Right lobe of liver (tissue), 6 donors: ENCODE results near the gene TUBAL3. TPM values are rescaled to one million over a fixed set of nuclear protein-coding genes. Genes with fewer than 3 reads are reported as not detected.
A peak's percentile ranks its signal among the peaks of the same experiment; 100 is the strongest.

Source experiments
- ATAC-seq, 4 donors: fragments of 200-7000 bp; cut with Tn5 transposase; one replicate each; pipeline ENCODE4 v1.9.1; 2020; ENCODE audit warnings: mild to moderate bottlenecking in 4 of 4, moderate library complexity in 4 of 4
- DNase-seq, 3 donors: peaks; one replicate each; pipeline ENCODE4 v3.0.0-alpha.2; 2020
- H3K27ac ChIP-seq, 3 donors: fragments of 200-600 bp; one replicate each; pipeline ENCODE4 v1.8.0; 2022
- H3K27me3 ChIP-seq, 2 donors: fragments of 200-600 bp; one replicate each; pipeline ENCODE4 v1.8.0; 2022
- H3K36me3 ChIP-seq, 4 donors: fragments of 200-600 bp; sonication (generic) in 1 of 4; one replicate each; pipeline versions ENCODE4 v1.5.1 to v1.8.0; 2017 to 2022; ENCODE audit warnings: control low read depth in 1 of 4
- H3K4me1 ChIP-seq, 4 donors: fragments of 200-600 bp; sonication (generic) in 1 of 4; one replicate each; pipeline versions ENCODE4 v1.5.1 to v1.8.0; 2017 to 2022; ENCODE audit warnings: control low read depth in 1 of 4
- H3K4me3 ChIP-seq, 3 donors: fragments of 200-600 bp; one replicate each; pipeline ENCODE4 v1.8.0; 2022
- H3K9me3 ChIP-seq, 4 donors: fragments of 200-600 bp; sonication (generic) in 1 of 4; one replicate each; pipeline versions ENCODE4 v1.5.1 to v1.8.0; 2017 to 2022; ENCODE audit warnings: control low read depth in 1 of 4
- CTCF ChIP-seq, 4 donors: fragments of 200-600 bp in 3 of 4; fragments of 450-650 bp in 1 of 4; IDR thresholded peaks; one replicate each; pipeline versions ENCODE4 v1.5.1 to v1.8.0; 2016 to 2022; ENCODE audit warnings: antibody characterized with exemption in 4 of 4, mild to moderate bottlenecking in 2 of 4
- POLR2A ChIP-seq: fragments of 450-650 bp; IDR thresholded peaks from one replicate; pipeline ENCODE4 v1.6.1; 2017; ENCODE audit warnings: antibody characterized with exemption, mild to moderate bottlenecking
- whole genome bisulfite sequencing: methylation state at CpG from one replicate; pipeline ENCODE4 v1.1.6; 2018; ENCODE audit warnings: low coverage, low lambda C conversion rate; ENCODE audit not compliant: insufficient coverage; ENCODE audit errors: missing lambda C conversion rate; 5-methylcytosine and 5-hydroxymethylcytosine counted together
- intact Hi-C, 2 donors: fragments of 100-400 bp; cut with DNase I; formaldehyde crosslinking; loops; one replicate each; pipeline versions ENCODE4 v1.11.2 to v1.14.1; 2022
- total RNA-seq, 6 experiments: library from RNA; depleted of rRNA in 2 of 6; stranded (reverse); fragments of >200 nt in 2 of 6; fragmentation: NEBNext Ultra II Directional in 3 of 6; extraction: Animal tissue kit (Norgen Biotek cat#: 25700) in 3 of 6; gene quantifications; one replicate each; pipeline versions ENCODE4 v1.1.0 to v1.2.4, GENCODE V29; 2016 to 2023
- donor health status: DM: no; HTN: yes; CAD: no.
- donor health status: DM: no; HTN: no; CAD: no.
- donor health status: DM: no; HTN: no; CAD: no.
- donor health status: DM: no; HTN: yes; CAD: no.
- donor health status: DM: no; HTN: yes; CAD: no.

The TUBAL3 gene
- total RNA-seq, 6 experiments from 2014 or later: not detected

- no peaks in the 10 kb centered on the region for H3K36me3 ChIP-seq
- intact Hi-C loops: no loop called here
- H3K27me3 ChIP-seq: no peaks in the 10 kb centered on the region
- H3K4me3 ChIP-seq: no peak overlapping the region
- ATAC-seq (peak; percentile 86 to 94 (median 91)), DNase-seq (no peak)
- peaks cover 0 to 9% (median 0%) of the 10 kb centered on the region in 4 donors for H3K4me1 ChIP-seq
- H3K9me3 ChIP-seq: no peaks in the 10 kb centered on the region
- 39% methylated on average over 3 of the region's 3 CpGs for WGBS
- H3K27ac ChIP-seq: no peak overlapping the region
- TF ChIP-seq CTCF (IDR thresholded peaks at IDR 0.05) (peak; percentile 63 to 71 (median 68)), POLR2A (no peak)
Measured at GRCh38 chr10:5434017-5434753, 29.6 kb upstream of the TUBAL3 start.

GRCh38 chr10:5433182-5433581 is 28.6 kb upstream of the TUBAL3 start:
- Histone ChIP-seq H3K4me3 (no peak overlapping the region), H3K27ac (peak overlapping the region in 1 of 3 donors; percentile 22), H3K4me1 (peaks cover 0 to 9% (median 0%) of the 10 kb centered on the region in 4 donors), H3K36me3 (no peaks in the 10 kb centered on the region), H3K27me3 (no peaks in the 10 kb centered on the region), H3K9me3 (no peaks in the 10 kb centered on the region)
- ATAC-seq: peak; percentile 59 to 67 (median 62)
- no peak for DNase-seq
- intact Hi-C loops: no loop called here
- no peak for TF ChIP-seq CTCF (IDR thresholded peaks at IDR 0.05)
- WGBS: 27% methylated on average over 1 of the region's 1 CpG

GRCh38 chr10:5428133-5428532 is 23.5 kb upstream of the TUBAL3 start:
- H3K27me3 ChIP-seq: no peaks in the 10 kb centered on the region
- H3K4me3 ChIP-seq: no peak overlapping the region
- intact Hi-C loops: no loop called here
- TF ChIP-seq CTCF (IDR thresholded peaks at IDR 0.05) (no peak), POLR2A (no peak)
- DNase-seq: no peak
- no peaks in the 10 kb centered on the region for H3K9me3 ChIP-seq
- ATAC-seq: no peak
- no peak overlapping the region for H3K27ac ChIP-seq
- H3K36me3 ChIP-seq: no peaks in the 10 kb centered on the region
- no peaks in the 10 kb centered on the region for H3K4me1 ChIP-seq
- 70% methylated on average over 2 of the region's 2 CpGs for WGBS

- Histone ChIP-seq H3K4me1 (no peaks in the 10 kb centered on the region), H3K9me3 (no peaks in the 10 kb centered on the region), H3K36me3 (no peaks in the 10 kb centered on the region), H3K27ac (no peak overlapping the region), H3K27me3 (no peaks in the 10 kb centered on the region), H3K4me3 (no peak overlapping the region)
- 89% methylated on average over 3 of the region's 4 CpGs for WGBS
- TF ChIP-seq POLR2A (no peak), CTCF (IDR thresholded peaks at IDR 0.05) (no peak)
- intact Hi-C loops: no loop called here
- no peak for ATAC-seq
- no peak for DNase-seq
Measured at GRCh38 chr10:5424751-5425150, 20.1 kb upstream of the TUBAL3 start.
